HepG2 (cell line): ENCODE results near the gene TMEM190. TPM values are rescaled to one million over a fixed set of nuclear protein-coding genes. Genes with fewer than 3 reads are reported as not detected.

Experiments
- ARNT2 ChIP-seq: sonication (generic); formaldehyde crosslinking; IDR thresholded peaks from 2 replicates; pipeline ENCODE4 v1.8.0; 2022; ENCODE audit warnings: mild to moderate bottlenecking, low read depth, missing genetic modification reagents, moderate library complexity
- ERF ChIP-seq: IDR thresholded peaks from 2 replicates; pipeline ENCODE4 v1.6.1; 2018; ENCODE audit warnings: missing biosample characterization, missing genetic modification reagents
- FOXA1 ChIP-seq, 2 experiments: fragments of 450-650 bp in 1 of 2; sonication (generic) in 1 of 2; formaldehyde crosslinking in 1 of 2; IDR thresholded peaks; 2 replicates each; pipeline versions ENCODE4 v1.4.0 to v1.6.1; 2016 to 2020; ENCODE audit warnings: missing genetic modification reagents in 1 of 2
- FOXC1 ChIP-seq: sonication (generic); formaldehyde crosslinking; IDR thresholded peaks from 2 replicates; pipeline ENCODE4 v1.8.0; 2022; ENCODE audit warnings: mild to moderate bottlenecking, missing genetic modification reagents, borderline replicate concordance
- FOXO1 ChIP-seq: sonication (generic); formaldehyde crosslinking; IDR thresholded peaks from 2 replicates; pipeline ENCODE4 v1.4.0; 2020; ENCODE audit warnings: missing genetic modification reagents
- KLF11 ChIP-seq: IDR thresholded peaks from 2 replicates; pipeline ENCODE4 v1.6.1; 2016; ENCODE audit warnings: missing compliant biosample characterization
- MIER2 ChIP-seq: IDR thresholded peaks from 2 replicates; pipeline ENCODE4 v1.6.1; 2016; ENCODE audit warnings: missing biosample characterization, missing genetic modification reagents
- PCBP1 ChIP-seq: fragments of 200-400 bp; formaldehyde crosslinking; IDR thresholded peaks from 2 replicates; pipeline ENCODE4 v1.6.1; 2017; ENCODE audit warnings: mild to moderate bottlenecking, low read depth, low read length, borderline replicate concordance
- TAF15 ChIP-seq: fragments of 200-400 bp; formaldehyde crosslinking; IDR thresholded peaks from one replicate; pipeline ENCODE4 v1.6.1; 2018; ENCODE audit warnings: mild to moderate bottlenecking, low read depth, low read length; ENCODE audit not compliant: poor library complexity, severe bottlenecking
- TBL1XR1 ChIP-seq: fragments of 150-350 bp; IDR thresholded peaks from 2 replicates; pipeline ENCODE4 v1.6.1; 2014; ENCODE audit warnings: borderline replicate concordance, low read length; ENCODE audit not compliant: partially characterized antibody
- ZNF12 ChIP-seq: sonication (generic); formaldehyde crosslinking; IDR thresholded peaks from 2 replicates; pipeline ENCODE4 v1.5.0; 2020; ENCODE audit warnings: missing genetic modification reagents
- ZNF20 ChIP-seq: sonication (generic); formaldehyde crosslinking; IDR thresholded peaks from 2 replicates; pipeline ENCODE4 v1.4.0; 2020; ENCODE audit warnings: mild to moderate bottlenecking, moderate library complexity, missing genetic modification reagents
- ZNF510 ChIP-seq: sonication (generic); formaldehyde crosslinking; IDR thresholded peaks from 2 replicates; pipeline ENCODE4 v1.4.0; 2020; ENCODE audit warnings: low read depth, mild to moderate bottlenecking, missing genetic modification reagents
- polyA plus RNA-seq, 8 experiments: library from polyadenylated mRNA; depleted of rRNA in 3 of 8; stranded (reverse) in 7 of 8; unstranded in 1 of 8; fragments of >200 nt; fragmentation: Illumina TruSeq in 4 of 8; extraction: Trizol in 4 of 8; gene quantifications; 2 replicates each; pipeline versions ENCODE4 v1.2.1 to v1.2.3, GENCODE V29; 2011 to 2016; ENCODE audit warnings: low read depth in 4 of 8, missing spikeins in 1 of 8, mixed read lengths in 1 of 8; ENCODE audit not compliant: insufficient read depth in 1 of 8
- total RNA-seq, 5 experiments: library from RNA; depleted of rRNA; stranded (reverse); fragments of >200 nt; fragmentation: Illumina TruSeq; extraction: Trizol; gene quantifications; 2 replicates each; pipeline ENCODE4 v1.2.3, GENCODE V29; 2016; ENCODE audit warnings: low read depth in 1 of 5
- TF ChIP-seq, protein P1 (sequence below): IDR thresholded peaks from 2 replicates; pipeline ENCODE4 v1.6.1; 2012; ENCODE audit warnings: inconsistent platforms
- TF ChIP-seq, protein P2 (sequence below): fragments of 450-650 bp; IDR thresholded peaks from 2 replicates; pipeline ENCODE4 v1.6.1; 2016
- TF ChIP-seq, protein P3 (sequence below): sonication (generic); formaldehyde crosslinking; IDR thresholded peaks from 2 replicates; pipeline ENCODE4 v1.4.0; 2020; ENCODE audit warnings: missing genetic modification reagents, borderline replicate concordance
- TF ChIP-seq, protein P4 (sequence below): sonication (generic); formaldehyde crosslinking; IDR thresholded peaks from 2 replicates; pipeline ENCODE4 v1.5.0; 2020; ENCODE audit warnings: missing genetic modification reagents
- TF ChIP-seq, protein P5 (sequence below): sonication (generic); formaldehyde crosslinking; IDR thresholded peaks from 2 replicates; pipeline ENCODE4 v1.8.0; 2022; ENCODE audit warnings: missing genetic modification reagents, mild to moderate bottlenecking, inconsistent platforms, borderline replicate concordance
- TF ChIP-seq, protein P6 (sequence below): IDR thresholded peaks from 2 replicates; pipeline ENCODE4 v1.6.1; 2018; ENCODE audit warnings: missing genetic modification reagents, mild to moderate bottlenecking, missing compliant biosample characterization

The TMEM190 gene
- total and polyA plus RNA-seq, 2 of the 13 experiments (the other 11 are each of a cell fraction or from before 2014, with no cell fraction given) = 0.35 to 0.83 TPM

DNA sequence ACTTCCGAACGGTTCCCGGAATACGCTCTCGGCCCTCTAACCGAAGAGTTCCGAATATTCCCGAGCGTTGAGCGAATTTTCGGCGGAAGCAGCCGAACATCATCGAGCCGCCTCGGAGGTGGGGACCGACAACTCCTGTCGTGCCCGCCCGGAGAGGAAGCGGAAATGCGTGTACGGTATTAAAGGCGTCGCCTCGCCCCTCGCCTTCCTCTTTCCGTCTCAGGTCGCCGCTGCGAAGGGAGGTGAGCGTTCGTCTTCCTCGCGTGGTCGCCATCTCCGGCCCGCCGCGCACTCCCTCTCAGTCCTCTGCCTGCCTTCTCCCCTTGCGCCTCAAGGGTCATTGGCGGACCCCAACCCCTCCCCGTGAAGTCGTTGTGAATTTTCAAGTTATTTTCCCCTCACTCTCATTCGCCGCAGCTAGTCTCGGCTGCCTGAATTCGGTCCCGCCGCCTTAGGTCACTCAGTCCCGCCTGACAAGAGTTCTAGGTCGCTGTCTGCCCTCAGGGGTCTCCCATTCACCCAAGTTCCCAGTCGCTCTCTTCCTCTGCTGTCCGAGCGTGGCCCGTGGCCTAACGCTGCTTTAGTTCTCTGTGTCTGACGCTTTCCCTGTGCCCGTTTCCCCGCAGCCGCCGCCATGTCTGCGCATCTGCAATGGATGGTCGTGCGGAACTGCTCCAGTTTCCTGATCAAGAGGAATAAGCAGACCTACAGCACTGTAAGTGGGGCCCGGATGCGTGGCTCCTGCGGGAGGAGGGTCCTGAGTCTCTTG, 9.3 kb downstream of the TMEM190 start, which contains the start of gene RPL28 (continued):
- TF ChIP-seq KLF11 (CRISPR knock-in tag) (no peak; the same call in 1 of the 2 replicates), PCBP1 (peak; percentile 23; the same call in 1 of the 2 replicates), FOXO1 (CRISPR knock-in tag) (0 out of 2 replicates have a peak, but pooled peaks have one; percentile 11), ZNF20 (CRISPR knock-in tag) (no peak), ARNT2 (CRISPR knock-in tag) (peak; percentile 79), ERF (CRISPR knock-in tag) (peak; percentile 80), ZNF12 (CRISPR knock-in tag) (0 out of 2 replicates have a peak, but pooled peaks have one; percentile 54), TBL1XR1 (peak; percentile 16), TAF15 (no peak), ZNF510 (CRISPR knock-in tag) (0 out of 2 replicates have a peak, but pooled peaks have one; percentile 57), FOXA1 (IDR thresholded peaks at IDR 0.05) (no peak), FOXA1 (CRISPR knock-in tag; IDR thresholded peaks at IDR 0.05) (no peak), MIER2 (CRISPR knock-in tag) (peak; percentile 32; the same call in 1 of the 2 replicates), FOXC1 (peak; percentile 91; the same call in 1 of the 2 replicates)
- TF ChIP-seq, protein P1, sequence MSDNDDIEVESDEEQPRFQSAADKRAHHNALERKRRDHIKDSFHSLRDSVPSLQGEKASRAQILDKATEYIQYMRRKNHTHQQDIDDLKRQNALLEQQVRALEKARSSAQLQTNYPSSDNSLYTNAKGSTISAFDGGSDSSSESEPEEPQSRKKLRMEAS = peak; percentile 73
- TF ChIP-seq, protein P2, sequence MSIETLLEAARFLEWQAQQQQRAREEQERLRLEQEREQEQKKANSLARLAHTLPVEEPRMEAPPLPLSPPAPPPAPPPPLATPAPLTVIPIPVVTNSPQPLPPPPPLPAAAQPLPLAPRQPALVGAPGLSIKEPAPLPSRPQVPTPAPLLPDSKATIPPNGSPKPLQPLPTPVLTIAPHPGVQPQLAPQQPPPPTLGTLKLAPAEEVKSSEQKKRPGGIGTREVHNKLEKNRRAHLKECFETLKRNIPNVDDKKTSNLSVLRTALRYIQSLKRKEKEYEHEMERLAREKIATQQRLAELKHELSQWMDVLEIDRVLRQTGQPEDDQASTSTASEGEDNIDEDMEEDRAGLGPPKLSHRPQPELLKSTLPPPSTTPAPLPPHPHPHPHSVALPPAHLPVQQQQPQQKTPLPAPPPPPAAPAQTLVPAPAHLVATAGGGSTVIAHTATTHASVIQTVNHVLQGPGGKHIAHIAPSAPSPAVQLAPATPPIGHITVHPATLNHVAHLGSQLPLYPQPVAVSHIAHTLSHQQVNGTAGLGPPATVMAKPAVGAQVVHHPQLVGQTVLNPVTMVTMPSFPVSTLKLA = no peak
- TF ChIP-seq, protein P3, sequence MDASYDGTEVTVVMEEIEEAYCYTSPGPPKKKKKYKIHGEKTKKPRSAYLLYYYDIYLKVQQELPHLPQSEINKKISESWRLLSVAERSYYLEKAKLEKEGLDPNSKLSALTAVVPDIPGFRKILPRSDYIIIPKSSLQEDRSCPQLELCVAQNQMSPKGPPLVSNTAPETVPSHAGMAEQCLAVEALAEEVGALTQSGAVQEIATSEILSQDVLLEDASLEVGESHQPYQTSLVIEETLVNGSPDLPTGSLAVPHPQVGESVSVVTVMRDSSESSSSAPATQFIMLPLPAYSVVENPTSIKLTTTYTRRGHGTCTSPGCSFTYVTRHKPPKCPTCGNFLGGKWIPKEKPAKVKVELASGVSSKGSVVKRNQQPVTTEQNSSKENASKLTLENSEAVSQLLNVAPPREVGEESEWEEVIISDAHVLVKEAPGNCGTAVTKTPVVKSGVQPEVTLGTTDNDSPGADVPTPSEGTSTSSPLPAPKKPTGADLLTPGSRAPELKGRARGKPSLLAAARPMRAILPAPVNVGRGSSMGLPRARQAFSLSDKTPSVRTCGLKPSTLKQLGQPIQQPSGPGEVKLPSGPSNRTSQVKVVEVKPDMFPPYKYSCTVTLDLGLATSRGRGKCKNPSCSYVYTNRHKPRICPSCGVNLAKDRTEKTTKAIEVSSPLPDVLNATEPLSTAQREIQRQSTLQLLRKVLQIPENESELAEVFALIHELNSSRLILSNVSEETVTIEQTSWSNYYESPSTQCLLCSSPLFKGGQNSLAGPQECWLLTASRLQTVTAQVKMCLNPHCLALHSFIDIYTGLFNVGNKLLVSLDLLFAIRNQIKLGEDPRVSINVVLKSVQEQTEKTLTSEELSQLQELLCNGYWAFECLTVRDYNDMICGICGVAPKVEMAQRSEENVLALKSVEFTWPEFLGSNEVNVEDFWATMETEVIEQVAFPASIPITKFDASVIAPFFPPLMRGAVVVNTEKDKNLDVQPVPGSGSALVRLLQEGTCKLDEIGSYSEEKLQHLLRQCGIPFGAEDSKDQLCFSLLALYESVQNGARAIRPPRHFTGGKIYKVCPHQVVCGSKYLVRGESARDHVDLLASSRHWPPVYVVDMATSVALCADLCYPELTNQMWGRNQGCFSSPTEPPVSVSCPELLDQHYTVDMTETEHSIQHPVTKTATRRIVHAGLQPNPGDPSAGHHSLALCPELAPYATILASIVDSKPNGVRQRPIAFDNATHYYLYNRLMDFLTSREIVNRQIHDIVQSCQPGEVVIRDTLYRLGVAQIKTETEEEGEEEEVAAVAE = peak; percentile 85
- TF ChIP-seq, protein P4, sequence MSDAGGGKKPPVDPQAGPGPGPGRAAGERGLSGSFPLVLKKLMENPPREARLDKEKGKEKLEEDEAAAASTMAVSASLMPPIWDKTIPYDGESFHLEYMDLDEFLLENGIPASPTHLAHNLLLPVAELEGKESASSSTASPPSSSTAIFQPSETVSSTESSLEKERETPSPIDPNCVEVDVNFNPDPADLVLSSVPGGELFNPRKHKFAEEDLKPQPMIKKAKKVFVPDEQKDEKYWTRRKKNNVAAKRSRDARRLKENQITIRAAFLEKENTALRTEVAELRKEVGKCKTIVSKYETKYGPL (CRISPR knock-in tag) = no peak
- TF ChIP-seq, protein P5, sequence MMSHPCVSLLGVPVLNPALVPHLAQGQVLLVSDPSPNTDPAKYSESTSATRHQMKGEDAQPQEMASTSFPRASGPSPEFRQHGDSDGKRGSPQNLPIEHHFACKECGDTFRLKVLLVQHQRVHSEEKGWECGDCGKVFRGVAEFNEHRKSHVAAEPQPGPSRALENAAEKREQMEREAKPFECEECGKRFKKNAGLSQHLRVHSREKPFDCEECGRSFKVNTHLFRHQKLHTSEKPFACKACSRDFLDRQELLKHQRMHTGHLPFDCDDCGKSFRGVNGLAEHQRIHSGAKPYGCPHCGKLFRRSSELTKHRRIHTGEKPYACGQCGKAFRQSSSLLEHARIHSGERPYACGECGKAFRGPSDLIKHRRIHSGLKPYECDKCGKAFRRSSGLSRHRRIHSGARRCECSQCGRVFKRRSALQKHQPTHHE (CRISPR knock-in tag) = peak; percentile 88; the same call in 1 of the 2 replicates
- TF ChIP-seq, protein P6, sequence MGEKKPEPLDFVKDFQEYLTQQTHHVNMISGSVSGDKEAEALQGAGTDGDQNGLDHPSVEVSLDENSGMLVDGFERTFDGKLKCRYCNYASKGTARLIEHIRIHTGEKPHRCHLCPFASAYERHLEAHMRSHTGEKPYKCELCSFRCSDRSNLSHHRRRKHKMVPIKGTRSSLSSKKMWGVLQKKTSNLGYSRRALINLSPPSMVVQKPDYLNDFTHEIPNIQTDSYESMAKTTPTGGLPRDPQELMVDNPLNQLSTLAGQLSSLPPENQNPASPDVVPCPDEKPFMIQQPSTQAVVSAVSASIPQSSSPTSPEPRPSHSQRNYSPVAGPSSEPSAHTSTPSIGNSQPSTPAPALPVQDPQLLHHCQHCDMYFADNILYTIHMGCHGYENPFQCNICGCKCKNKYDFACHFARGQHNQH (CRISPR knock-in tag) = peak; percentile 70; the same call in 1 of the 2 replicates
